ENCODE data around the gene LHX1.

The LHX1 gene

DNA sequence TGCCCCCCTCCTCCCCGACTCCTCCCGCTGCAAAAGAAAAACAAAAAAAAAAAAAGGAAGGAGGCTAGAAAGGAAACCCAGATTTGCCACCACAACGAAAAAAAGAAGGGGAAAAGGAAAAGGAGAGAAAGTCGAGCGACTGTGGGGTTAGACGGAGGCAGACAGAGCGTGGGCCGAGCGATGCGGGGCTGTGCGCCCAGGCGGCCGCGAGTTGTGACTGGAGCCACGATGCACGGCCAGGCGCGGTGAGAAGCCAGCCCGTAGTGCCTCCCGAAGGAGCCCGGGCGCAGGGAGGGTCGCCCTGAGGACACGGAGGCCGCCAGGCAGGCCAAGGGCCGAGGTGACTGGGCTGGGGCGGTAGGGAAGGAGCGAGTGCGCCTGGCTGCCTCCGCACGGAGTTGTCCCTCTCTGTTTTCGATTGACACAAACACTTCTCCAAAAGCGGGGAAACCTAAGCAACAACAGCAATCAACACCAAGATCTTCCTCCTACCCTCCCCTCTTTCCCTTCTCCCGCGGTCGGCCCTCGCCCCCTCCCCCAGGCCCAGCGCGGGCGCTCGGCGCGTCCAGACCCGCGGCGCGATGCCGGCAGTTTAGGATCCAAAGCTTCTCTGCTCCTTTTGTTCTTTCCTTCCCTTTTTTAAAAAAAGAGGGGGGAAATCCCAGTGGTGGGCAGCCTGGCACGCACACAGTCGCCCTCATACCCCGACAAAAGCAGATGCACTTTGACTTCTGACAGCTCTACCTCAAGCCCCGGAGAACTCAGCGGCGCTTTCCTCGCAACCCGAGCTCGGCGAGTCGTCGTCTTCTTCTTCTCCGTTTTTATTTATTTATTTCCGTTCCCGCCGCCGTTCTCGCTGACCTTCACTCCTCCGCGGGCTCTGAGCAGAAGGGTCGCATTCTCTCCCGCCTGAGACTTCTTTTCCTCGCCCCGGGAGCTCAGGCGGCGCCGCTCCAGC, at the start of gene LHX1:
Gene LHX1 (plus strand): TSS at position 475 of the 958 bp plus-strand sequence. CDS start 723 bp downstream, outside the sequence.
- DNase-seq: peak; percentile 71

DNA sequence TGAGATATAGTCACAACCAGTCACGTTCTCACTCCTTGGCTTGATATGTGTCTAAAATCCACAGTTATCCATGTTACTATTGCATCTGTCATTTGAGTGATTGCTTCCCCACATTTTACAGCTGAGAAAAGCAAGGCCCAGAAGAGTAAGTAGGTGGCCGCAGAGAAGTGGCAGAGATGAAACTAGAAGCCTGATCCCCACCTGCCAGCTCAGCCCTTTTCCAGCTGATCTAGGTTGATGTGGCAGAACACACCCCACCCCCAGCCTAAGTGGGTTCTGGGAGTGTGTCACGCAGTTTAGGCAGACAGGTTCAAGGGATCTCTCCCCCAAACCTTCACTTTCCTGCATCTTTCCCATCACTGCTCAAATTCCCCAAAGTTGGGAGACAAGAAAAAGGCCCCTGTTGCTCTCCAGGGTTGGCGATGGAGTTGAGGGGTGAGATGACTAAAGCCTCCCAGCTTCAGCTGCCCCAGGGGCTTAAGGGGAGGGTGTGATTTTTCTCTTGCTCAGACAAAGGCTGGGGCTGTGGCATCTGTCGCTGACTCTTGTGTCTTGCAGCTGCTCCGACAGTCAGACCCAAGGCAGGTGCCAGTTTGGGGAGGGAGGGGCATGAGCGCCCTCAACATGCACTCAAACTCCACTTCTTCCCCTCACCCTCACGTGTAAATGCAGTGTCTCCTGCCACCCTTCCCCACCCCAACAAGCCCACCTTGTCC, 48.9 kb upstream of the LHX1 start:
- peak; percentile 52 for DNase-seq

DNA sequence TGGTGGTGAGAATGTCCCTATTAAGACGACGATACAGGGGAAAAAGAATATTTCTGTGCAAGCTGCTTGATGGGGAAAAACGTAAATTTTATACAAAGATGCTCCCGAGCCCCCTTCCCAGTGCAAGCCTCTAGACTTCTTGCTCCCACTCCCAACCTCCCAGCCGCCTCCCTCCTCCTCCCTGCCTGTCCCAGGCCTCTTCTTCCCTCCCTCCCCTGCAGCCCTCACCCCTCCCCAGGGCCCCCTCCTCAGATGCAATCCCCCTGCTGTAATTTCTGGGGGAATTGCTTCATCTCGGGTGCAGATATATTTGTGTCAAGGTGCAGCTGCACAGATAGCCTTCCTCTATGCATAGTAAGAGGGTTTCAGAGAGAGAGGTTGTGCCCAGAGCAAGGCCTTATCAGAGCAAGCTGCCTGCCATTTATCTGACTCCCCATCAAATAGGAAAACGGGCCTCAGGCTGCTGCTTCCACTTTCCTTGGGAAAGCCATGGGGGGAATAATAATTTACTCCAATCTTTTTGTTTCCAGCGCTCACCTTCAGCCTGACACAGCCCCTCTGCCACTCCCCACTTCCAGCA, 47.4 kb upstream of the LHX1 start:
- DNase-seq: no peak

DNA sequence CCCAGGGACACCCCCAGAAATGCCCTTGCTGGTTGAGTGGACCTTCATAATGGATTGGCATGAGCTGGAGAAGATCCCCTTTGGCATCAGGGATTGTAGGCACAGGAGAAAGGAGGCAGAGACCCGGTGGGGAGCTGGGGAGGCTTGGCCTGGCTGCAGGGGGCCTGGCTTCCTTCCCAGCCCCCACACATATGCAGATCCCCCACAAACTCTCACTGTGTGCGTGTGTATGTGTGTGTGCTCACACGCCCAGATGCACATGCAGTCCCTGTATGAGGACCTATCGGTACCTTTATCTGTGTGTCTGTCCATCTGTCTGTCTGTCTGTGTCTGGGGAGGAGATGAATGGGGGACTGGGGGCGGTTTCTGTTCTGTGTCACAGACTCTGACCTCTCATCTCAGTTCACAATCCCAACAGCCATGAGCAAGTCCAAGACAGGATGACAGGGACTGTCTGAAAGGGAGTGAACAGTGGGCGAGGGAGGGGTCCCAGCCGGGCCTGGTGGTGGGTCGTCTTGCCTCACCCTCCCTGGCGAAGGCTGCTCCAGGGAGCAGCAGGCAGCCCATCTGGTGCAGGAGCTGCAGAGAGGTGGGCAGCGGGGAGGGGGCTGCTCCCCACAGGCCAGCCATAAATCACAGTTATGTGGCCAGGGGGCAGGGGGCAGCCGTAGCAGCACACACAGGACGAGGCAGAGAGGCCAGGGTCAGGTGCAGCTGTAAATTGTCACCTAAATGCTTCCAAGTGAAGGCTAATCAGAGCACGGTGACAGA, 46.7 kb upstream of the LHX1 start:
- DNase-seq: no peak

DNA sequence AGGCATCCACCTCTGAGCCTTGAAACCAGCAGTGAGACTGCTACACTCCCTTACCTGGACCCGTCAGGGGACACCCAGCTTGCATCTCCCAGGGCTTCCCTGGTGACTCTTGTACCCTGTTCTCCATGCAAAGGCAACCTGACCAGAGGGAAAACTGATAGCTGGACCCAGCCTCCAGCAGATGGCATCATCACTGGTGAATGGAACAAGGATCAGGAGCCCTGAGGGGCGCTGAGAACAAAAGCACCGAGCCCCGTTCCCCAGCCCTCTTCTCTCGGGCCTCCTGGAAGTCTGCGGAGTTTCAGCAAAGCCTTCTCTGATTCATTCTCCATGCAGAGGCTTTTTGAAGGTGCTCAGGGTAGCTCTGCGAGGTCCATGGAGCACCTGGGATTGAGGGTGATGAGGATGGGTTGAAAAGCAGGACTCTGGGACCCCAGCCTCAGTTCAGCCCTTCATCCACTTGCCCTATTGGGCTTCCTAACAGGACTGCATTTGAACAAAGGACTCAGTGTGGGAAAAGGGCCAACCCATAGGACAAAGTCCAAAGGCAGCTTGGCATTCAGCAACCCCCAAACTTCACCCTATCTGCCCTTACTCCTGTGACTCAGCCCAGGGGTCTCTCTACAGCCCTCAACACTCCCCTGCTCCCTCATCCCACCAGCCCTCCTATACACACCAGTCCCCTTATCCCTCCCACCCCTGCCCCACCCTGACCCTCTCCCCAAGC, 45.0 kb upstream of the LHX1 start:
- DNase-seq: no peak

DNA sequence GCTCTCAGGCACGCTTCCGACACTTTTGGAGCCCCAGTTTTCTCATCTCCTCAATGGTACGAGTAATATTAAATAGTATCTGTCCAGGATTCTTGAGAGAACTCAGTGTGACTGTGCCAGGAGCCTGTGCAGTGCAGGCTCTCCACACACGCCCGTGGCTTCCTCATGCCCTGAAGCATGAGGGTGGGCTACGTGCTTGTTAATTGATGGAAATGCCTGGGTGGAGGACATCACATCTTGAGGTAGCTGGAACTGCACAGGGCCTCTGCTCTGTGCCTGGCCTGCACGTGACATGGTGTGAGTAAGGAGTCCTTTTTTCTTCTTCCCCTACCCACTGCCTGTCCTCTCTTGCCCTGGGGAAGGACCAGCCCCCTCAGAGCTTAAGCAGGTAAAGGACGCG, 43.1 kb upstream of the LHX1 start:
- DNase-seq: no peak

DNA sequence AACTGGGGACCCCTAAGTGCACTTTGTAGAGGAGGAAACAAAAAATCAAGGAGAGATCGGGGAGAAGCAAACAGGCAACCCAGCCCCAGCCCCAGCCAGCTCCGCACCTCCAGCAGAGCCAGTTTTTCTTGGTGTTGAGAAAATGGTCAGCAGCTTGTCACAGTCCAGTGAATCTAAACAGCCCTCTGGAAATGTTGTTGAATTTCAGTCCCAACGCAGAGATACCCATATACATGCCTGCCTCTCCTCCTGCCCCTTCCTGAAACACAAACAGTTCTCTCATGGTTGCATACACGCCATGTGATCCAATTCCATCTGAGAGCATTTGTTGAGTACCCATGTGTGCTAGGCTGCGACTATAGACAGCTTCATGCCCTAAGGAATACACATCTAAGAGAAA, 42.4 kb upstream of the LHX1 start:
- DNase-seq: no peak

DNA sequence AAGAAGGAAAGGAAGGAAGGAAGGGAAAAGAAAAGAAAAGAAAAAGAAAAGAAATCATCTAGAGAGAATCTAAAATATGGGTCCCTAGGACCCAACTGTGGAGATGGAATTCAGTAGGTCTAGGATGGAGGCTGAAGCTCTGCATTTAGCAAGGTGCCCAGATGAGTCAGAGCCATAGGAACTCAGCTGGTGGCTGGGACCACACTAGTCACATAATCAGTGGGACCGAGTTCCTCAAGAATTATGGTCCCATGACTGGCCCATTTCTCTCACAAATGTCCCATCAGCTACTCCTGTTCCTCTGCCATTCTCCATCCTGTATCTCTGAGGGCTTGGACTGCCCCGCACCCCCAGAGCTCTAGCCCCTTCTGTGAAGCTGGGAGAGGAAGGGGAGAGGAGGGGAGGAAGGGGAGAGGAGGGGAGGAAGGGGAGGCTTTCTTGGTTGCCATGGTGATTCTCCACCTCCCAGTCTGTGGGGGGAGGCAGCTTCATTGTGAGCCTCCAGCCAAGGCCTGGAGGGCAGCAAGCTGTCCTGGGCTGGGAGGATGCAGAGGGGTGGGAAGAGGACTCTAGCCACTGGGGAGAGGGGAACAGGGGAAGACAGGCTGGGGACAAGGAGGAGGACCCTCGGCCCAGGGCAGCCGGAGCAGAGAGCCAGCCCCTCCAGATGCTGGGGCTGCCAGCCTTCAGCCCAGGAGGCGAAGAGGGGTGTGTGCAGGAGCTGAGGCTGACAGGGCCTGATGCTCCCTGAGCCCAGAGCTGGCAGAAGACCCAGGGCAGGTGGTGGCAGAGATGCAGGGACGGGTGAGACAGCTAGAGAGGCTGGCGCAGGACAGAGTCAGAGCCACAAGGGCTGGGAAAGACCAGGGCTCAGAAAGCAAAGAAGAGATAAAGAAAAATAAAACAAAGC, 37.8 kb upstream of the LHX1 start:
- DNase-seq: no peak

DNA sequence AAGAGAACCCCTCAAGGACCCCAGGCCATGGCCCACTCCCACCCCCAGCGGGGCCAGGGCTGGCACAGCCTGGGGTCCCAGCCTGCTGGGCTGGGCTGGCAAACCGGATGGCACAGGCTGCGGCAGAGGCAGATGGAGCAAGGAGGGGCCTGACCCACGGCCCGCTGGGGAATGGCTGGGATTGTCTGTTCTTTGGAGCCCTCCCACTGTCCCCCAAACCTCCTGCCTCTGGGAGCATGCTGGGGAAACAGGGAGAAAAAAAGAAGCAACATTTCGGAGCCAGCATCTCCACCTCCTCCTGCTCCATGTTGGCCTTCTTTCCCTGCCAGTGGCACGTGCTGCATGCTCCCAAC, 37.1 kb upstream of the LHX1 start:
- DNase-seq: no peak

DNA sequence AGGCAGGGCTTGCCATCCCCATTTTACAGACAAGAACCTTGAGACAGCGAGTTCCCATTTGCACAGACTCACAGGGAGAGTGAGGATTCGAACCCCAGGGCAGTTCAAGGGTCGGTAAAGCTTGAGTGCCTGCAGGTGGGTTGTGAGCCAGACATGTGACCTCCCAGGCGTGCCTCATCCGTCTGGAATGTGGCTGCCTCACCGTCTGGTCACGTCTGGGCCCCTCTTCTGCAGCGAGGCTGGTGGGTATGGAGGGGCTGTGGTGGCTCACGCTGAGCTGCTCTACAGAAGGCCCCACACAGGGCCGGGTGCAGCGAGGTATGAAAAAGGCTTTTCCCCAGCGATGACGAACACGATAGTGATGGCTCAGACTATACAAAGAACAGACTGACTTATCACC, 35.8 kb upstream of the LHX1 start:
- DNase-seq: peak; percentile 56

DNA sequence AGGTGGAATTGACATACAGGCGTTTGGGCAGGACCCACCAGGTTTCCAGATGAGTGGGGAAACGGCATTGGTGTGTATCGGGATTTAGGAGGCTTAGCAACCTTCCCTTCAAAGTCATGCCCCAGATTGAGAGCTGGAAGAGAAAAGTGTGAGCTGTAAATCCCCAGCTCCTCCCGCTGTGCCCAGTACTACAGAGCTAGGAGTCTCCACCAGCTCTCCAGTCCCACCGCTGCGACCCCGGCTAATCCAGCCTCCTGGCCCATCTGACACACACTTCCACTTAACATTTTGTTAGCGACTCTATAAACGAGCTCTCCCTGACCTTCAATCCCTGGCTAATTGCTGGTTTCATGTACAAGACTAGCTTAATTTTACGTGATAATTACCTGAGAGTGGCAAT, 29.9 kb upstream of the LHX1 start:
- no peak for DNase-seq

DNA sequence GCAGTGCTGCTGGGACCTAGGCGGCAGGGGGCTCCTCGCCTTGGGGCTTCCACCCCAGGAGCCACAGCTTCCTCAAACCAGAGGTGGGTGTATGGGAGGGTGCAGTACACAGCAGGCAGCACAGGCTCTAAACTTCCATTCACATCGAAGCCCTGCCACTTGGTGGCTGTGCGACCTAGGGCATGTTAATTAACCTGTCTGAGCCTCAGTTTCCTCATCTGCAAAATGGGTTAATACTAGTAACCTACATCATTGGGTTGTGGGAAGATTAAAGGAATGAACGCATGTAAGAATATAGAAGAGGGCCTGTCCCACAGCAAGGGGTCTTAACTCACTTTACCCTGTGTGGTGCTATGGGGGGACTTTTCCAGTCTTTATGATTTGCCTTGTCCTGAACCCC, 26.8 kb upstream of the LHX1 start:
- no peak for DNase-seq

DNA sequence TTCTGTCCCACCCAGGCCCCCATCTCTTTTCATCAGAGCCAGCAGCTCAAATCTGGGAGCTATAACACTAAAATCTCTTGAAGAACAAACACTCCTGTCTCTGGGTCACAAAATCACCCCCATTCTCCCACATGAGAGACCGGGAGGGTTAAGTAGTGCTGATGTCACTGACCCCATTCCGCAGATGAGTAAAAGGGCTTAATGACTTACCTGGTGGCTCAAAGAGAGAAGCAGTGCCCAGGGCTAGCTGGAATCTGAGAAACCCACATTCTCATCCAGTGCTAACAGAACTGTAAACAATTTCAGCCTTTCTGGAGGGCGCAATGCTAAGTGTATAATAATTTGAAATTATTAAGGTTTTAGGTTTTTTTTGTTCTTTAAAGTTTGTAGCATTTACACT, 26.3 kb upstream of the LHX1 start:
- DNase-seq: no peak

DNA sequence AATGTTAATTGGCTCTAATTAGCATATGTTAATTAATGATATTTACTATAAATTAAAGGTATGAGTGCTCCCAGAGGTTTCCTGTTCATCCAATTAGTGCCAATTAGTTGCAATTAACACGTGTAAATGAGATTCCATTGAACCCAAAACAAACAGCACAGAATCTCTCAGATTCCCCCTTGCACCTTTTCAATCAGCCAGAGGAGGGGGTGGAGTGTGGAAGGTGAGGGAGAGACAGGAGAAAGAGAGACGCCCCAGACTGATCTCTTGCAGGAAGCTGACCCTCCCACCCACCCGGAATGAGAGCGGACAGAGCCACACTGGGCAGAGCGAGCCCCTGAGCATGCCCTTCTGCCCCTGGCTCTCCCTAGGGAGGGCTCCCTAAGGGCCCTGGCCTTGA, 24.1 kb upstream of the LHX1 start:
- DNase-seq: no peak

DNA sequence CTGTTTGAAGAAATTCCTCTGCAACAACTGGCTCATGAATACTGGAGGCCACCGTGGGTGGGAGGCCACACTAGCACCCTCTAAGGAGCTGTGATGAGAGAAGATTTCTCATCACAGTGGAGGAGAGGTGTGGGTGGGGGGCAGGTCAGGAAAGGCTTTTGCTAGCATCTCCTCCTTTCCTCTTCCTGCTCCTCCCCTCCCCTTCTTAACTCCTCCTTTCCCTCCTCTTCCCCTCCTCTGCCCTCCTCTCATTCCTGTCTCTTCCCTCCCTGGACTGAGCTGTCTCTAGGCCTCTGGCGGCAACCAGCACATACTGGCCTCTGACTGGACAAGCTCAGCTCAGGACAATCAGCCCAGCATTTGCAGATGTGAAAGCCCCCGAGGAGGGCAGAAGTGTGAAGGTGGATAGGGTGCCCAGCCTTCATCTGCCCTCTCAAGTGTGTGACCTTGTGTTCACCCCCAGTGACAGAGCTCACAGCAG, 19.0 kb upstream of the LHX1 start:
- peak; percentile 37 for DNase-seq

DNA sequence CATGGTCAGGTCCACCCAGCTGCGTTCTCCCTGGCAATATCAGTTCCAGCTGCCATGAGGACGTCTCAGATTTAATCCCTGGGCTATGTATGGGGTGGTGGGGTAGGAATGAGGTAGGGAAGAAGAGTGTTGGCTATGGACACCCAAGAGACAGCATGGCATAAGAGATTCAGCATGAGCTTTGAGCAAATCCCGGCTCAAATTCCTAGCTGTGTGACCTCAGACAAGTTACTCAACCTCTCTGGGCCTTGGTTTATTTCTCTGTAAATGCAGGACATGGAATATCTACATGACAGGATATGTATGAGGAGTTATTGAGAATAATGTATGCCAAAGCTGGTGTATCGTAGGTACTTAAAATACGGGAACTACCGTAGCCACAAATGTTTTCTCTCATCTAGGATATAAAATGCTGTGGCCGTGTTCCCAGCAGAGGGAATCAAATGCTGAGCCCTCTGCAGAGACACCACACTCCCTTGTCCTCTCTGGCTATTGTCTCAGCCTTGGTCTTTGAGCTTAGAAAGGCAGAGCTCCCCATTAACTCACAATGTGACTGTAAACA, 17.8 kb upstream of the LHX1 start:
- no peak for DNase-seq

DNA sequence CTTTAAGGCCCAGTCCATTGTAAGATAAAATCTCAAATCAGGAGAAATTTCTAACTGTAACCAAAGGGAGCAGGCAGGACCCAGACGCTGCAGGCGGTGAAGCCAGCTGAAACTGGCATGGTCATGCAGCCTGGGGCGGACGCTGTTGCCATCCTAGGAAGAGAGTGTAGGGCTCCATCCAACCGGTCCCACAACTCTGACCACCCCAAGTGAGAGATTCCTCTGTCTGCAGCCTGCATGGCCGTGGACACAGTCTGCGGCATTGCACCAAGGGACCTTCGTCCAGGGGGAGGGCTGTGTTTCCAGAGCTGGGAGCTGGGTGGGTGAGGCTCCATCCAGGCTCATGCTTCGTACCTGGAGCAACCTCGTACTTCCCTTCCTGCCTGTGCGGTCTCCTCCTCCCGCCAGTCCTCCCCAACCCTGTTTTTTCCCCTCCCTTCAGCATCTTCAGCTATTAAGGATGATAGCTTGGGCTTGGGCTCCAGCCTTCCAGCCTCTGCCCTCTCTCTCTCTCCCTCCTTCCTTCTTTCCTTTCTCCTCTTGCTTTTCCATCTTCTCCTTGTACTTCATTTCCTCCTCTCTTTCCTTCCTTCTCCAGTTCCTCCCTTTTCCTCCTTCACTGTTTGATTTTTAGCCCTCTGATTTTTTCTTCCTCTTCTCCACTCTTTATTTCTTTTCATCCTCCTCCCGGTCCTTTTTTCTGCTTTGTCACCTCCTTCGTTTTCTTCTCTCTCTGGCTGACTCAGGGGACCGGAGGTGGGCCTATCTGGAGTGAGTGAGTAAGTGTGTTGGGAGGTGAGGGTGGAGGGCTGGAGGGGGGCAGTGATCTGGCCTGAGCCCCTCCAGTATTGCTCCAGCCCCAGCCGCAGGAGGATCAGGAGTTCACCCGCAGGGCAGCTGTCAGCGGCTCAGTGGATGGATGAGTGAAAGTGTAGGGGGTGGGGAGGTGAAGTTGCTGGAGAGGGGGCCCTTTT, 17.0 kb upstream of the LHX1 start:
- DNase-seq: peak; percentile 45

DNA sequence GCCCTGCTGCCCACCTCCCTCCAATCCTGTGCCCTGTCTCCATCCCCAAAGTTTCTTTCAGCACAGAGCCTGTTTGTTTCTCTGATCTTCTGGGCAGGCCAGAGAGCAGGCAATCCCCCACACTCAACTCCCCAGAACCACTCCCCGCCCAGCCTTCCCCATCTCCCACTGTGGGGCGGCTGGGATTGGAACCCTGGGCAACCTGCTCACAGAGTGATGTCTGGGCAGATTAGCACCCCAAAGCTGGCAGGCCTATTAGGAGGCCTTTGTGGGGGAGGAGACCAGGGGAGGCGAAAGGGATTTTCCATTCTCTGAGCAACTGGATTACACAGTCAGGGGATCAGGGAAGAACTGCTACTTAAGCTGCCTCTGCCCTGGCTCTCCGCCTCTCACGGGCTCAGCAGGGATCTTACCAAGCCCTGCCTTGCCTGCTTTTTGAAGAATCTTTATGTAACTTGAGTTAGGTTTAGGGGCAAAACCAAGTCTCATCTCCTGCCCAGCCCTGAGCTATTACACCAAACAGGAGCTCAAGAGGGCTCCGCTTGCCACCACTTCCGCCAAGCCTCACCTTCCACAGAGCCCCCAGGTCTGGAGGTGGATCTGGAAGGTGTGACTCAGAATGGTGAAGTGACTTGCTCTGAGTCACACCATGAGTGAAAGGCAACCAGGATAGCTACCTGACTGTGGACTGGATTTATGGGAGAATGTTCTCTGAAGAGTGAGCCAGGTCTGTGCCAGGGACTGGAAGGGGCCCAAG, 16.0 kb upstream of the LHX1 start:
- peak; percentile 53 for DNase-seq

DNA sequence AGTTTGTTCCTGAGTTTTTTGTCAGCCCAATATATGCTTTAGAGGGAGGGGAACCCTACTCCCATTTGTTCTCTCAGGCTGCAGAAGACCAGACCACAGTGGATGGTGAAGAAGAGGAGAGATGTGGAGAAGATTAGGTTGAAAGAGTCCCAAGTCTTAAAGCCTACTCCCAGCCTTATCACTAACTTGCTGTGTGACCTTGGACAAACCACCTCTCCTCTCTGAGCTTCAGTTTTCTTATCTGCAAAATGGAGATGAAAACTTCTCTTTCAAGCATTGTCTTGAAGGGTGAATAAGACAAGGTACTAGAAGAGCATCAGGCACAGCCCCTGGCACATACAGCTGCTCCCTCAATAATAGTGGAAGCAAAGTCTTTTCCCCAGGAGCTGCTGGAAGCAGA, 15.1 kb upstream of the LHX1 start:
- DNase-seq: no peak
